ENCODE measurements around the gene IDI2. TPM values are rescaled to one million over a fixed set of nuclear protein-coding genes. Genes with fewer than 3 reads are reported as not detected.
A peak's percentile ranks its signal among the peaks of the same experiment; 100 is the strongest.

Gene IDI2
- total and polyA plus RNA-seq, 2 of the 13 experiments (the other 11 are each of a cell fraction or from before 2014, with no cell fraction given), result not detected

DNA sequence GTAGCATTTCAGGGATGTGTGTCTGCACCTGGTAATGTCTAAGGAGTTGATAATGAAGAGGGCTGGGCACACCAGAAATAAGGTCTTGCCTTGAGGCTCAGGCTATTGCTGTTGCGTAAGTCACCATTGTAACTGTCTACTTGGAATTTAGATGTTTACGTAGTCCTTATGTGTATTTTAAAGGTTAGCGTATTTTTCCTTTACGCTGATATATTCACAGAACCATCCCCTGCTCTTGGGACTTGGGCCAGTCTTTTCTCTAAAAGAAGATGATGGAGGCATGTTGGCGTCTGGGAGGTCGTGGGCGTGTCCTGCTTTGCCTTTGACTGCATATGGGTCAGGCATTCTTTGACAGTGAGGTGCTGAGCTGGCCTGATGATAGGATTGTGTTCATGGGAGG, 45.3 kb upstream of the IDI2 start:
- no peaks in the 10 kb centered on the region for H4K20me1 ChIP-seq (ENCODE audit: insufficient read depth, low read length)
- H2AFZ ChIP-seq (ENCODE audit: low read length), result no peak overlapping the region
- H3K4me2 ChIP-seq (ENCODE audit: low read depth, low read length), result no peak overlapping the region
- CTCF ChIA-PET (ENCODE audit: low intra/inter-chr PET ratio, low total read pairs), result no interaction called here
- H3K27ac ChIP-seq (ENCODE audit: extremely low read length, insufficient read depth, low read length), result no peak overlapping the region
- no peak for ATAC-seq
- H3K36me3 ChIP-seq (replicated peaks in 1 of 2; ENCODE audit: control insufficient read depth in 1 of 2, insufficient read depth in 2 of 2, low read length in 2 of 2), result peaks cover 9 to 16% of the 10 kb centered on the region in 2 experiments; a peak in 3 of 5 replicates
- no peak for DNase-seq (ENCODE audit: low spot score)
- in situ Hi-C loops (cut with HindIII; ENCODE audit: extremely low pct_ligation_motif_present, low pct_unique_long_range_greater_than_20kb) (no loop called here), intact Hi-C loops (cut with micrococcal nuclease; ENCODE audit: unreplicated experiment) (no loop called here)
- POLR2A ChIA-PET, result no interaction called here
- peaks cover 7% of the 10 kb centered on the region for H3K4me1 ChIP-seq (ENCODE audit: insufficient read depth, low read length)
- no peaks in the 10 kb centered on the region for H3K27me3 ChIP-seq (ENCODE audit: control insufficient read depth in 1 of 2, insufficient read depth in 2 of 2, low read length in 2 of 2)
- H3K79me2 ChIP-seq (ENCODE audit: insufficient read depth, low read length), result peaks cover 4% of the 10 kb centered on the region
- no peak for FAIRE-seq
- 94% methylated on average over 7 of the region's 7 CpGs for WGBS (ENCODE audit: low lambda C conversion rate)
- peak; percentile 28; the same call in 1 of the 2 replicates for TF ChIP-seq CEBPB (IDR thresholded peaks at IDR 0.05; ENCODE audit: borderline replicate concordance, low read depth, low read length)
- TF ChIP-seq, protein P1, sequence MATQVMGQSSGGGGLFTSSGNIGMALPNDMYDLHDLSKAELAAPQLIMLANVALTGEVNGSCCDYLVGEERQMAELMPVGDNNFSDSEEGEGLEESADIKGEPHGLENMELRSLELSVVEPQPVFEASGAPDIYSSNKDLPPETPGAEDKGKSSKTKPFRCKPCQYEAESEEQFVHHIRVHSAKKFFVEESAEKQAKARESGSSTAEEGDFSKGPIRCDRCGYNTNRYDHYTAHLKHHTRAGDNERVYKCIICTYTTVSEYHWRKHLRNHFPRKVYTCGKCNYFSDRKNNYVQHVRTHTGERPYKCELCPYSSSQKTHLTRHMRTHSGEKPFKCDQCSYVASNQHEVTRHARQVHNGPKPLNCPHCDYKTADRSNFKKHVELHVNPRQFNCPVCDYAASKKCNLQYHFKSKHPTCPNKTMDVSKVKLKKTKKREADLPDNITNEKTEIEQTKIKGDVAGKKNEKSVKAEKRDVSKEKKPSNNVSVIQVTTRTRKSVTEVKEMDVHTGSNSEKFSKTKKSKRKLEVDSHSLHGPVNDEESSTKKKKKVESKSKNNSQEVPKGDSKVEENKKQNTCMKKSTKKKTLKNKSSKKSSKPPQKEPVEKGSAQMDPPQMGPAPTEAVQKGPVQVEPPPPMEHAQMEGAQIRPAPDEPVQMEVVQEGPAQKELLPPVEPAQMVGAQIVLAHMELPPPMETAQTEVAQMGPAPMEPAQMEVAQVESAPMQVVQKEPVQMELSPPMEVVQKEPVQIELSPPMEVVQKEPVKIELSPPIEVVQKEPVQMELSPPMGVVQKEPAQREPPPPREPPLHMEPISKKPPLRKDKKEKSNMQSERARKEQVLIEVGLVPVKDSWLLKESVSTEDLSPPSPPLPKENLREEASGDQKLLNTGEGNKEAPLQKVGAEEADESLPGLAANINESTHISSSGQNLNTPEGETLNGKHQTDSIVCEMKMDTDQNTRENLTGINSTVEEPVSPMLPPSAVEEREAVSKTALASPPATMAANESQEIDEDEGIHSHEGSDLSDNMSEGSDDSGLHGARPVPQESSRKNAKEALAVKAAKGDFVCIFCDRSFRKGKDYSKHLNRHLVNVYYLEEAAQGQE (IDR thresholded peaks at IDR 0.05; ENCODE audit: borderline replicate concordance in 1 of 2, low read depth in 1 of 2, low read length in 2 of 2), result no peak
- 0 out of 2 replicates have a peak, but pooled peaks have one; percentile 33 for TF ChIP-seq CEBPG (CRISPR knock-in tag; IDR thresholded peaks at IDR 0.05)
- no peaks in the 10 kb centered on the region for H3K9me3 ChIP-seq (ENCODE audit: low read length)
- no TSS peak for BruUV-seq (replicated peaks)
- H3K4me3 ChIP-seq (replicated peaks in 1 of 3; ENCODE audit: insufficient read depth in 1 of 3, low read depth in 2 of 3, low read length in 3 of 3), result no peak overlapping the region
- no peak overlapping the region for H3K9ac ChIP-seq (ENCODE audit: insufficient read depth, low read depth, low read length)
